ENCODE measurements around the gene ASB15. TPM values are rescaled to one million over a fixed set of nuclear protein-coding genes. Genes with fewer than 3 reads are reported as not detected.

Gene ASB15
- total and polyA plus RNA-seq, 3 experiments from 2014 or later, result 0.03 TPM; not detected in 2

DNA sequence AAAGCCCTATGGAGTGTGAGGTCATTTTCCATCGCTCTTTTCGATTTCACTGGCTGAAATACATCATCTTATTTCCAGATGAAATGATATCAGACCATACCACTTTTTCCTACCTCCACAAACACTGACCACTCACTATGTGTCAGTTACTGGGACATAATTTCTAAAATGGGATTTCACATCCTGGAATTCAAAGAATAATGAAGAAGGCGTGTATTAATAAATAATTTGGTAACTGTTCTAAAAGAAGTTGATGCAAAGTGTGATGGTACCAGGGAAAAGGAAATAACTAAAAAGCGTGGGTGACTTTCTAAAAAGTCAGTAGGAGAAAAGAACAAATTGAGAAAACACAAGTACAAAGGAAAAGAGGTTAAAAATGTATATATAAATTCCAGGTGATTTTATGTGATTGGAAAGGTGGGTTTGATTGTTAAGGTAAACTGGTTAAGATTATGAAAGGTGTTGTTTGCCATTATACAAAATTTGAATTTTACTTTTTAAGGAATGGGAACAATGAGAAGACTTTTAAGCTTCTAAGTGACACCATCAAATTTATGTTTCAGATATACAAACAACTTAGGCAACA, 43.2 kb upstream of the ASB15 start:
- Histone ChIP-seq H3K27me3 (ENCODE audit: insufficient read depth, low read length, poor library complexity, severe bottlenecking) (no peaks in the 10 kb centered on the region), H3K9me3 (ENCODE audit: low read length) (no peaks in the 10 kb centered on the region), H3K27ac (ENCODE audit: low read depth, low read length) (peak overlapping the region; percentile 90), H3K4me3 (ENCODE audit: low read length) (peak overlapping the region; percentile 95), H3K4me1 (ENCODE audit: insufficient read depth, low read length) (peaks cover 32% of the 10 kb centered on the region), H3K36me3 (ENCODE audit: insufficient read depth, low read length) (no peaks in the 10 kb centered on the region)
- Mint-ChIP-seq H3K27ac (no peak overlapping the region), H3K4me1 (peaks cover 6% of the 10 kb centered on the region in 3 donors), H3K4me3 (no peak overlapping the region), H3K27me3 (peaks cover 0 to 3% of the 10 kb centered on the region in 2 donors), H3K36me3 (peaks cover 0 to 5% (median under 1%) of the 10 kb centered on the region in 3 donors), H3K9me3 (no peaks in the 10 kb centered on the region)
- no peak for DNase-seq
- CTCF ChIA-PET, result interaction anchor here (1.3 to 1.6 kb wide), 2 partner anchors 9 to 64 kb away, joined by 4 to 5 read pairs; no protein-coding TSS in a partner anchor
- POLR2A ChIA-PET, result interaction anchor here (1.6 kb wide), 2 partner anchors 23 to 191 kb away, joined by 15 to 16 read pairs; partner anchors contain the start of genes IQUB and WASL

DNA sequence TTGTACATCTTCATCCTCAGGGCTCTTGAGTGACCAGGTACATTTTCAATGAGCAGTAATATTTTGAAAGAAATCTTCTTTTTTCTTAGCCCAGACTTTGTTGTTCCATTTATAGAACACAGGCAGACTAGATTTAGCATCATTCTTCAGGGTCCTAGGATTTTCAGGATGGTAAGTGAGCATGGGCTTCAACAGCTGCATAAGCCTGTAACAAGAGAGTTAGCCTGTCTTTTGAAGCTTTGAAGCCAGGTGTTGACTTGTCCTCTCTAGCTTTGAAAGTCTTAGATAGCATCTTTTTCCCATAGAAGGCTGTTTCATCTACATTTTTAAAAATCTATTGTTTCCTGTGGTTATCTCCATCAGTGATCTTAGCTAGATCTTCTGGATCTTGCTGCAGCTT, 39.5 kb upstream of the ASB15 start:
- no peaks in the 10 kb centered on the region for H3K9me3 Mint-ChIP-seq
- H3K36me3 ChIP-seq (ENCODE audit: insufficient read depth, low read length), result no peaks in the 10 kb centered on the region
- no peak overlapping the region for H3K27ac ChIP-seq (ENCODE audit: low read depth, low read length)
- H3K4me3 Mint-ChIP-seq, result peak overlapping the region in 1 of 7 donors; percentile 33
- no peaks in the 10 kb centered on the region for H3K36me3 Mint-ChIP-seq
- no peak overlapping the region for H3K27ac Mint-ChIP-seq
- ChIA-PET POLR2A (no interaction called here), CTCF (interaction anchor here (1.0 kb wide), 1 partner anchor 68 kb away, joined by 3 read pairs; no protein-coding TSS in a partner anchor)
- H3K4me1 ChIP-seq (ENCODE audit: insufficient read depth, low read length), result peaks cover 9% of the 10 kb centered on the region
- H3K9me3 ChIP-seq (ENCODE audit: low read length), result no peaks in the 10 kb centered on the region
- no peaks in the 10 kb centered on the region for H3K27me3 ChIP-seq (ENCODE audit: insufficient read depth, low read length, poor library complexity, severe bottlenecking)
- H3K4me3 ChIP-seq (ENCODE audit: low read length), result no peak overlapping the region
- peaks cover 0 to 11% of the 10 kb centered on the region in 2 donors for H3K27me3 Mint-ChIP-seq
- DNase-seq, result no peak
- H3K4me1 Mint-ChIP-seq, result no peaks in the 10 kb centered on the region

- Mint-ChIP-seq H3K9me3 (no peaks in the 10 kb centered on the region), H3K27ac (peak overlapping the region in 1 of 8 donors; percentile 0), H3K4me1 (no peaks in the 10 kb centered on the region), H3K27me3 (peaks cover 1 to 10% of the 10 kb centered on the region in 2 donors), H3K4me3 (no peak overlapping the region), H3K36me3 (no peaks in the 10 kb centered on the region)
- H3K4me3 ChIP-seq (ENCODE audit: low read length), result no peak overlapping the region
- no peaks in the 10 kb centered on the region for H3K27me3 ChIP-seq (ENCODE audit: insufficient read depth, low read length, poor library complexity, severe bottlenecking)
- no peaks in the 10 kb centered on the region for H3K9me3 ChIP-seq (ENCODE audit: low read length)
- no peak overlapping the region for H3K27ac ChIP-seq (ENCODE audit: low read depth, low read length)
- H3K4me1 ChIP-seq (ENCODE audit: insufficient read depth, low read length), result no peaks in the 10 kb centered on the region
- H3K36me3 ChIP-seq (ENCODE audit: insufficient read depth, low read length), result no peaks in the 10 kb centered on the region
- POLR2A ChIA-PET, result no interaction called here
- DNase-seq, result no peak
- CTCF ChIA-PET, result no interaction called here
Observed at GRCh38 chr7:123569352-123570010, 32.1 kb upstream of the ASB15 start.

DNA sequence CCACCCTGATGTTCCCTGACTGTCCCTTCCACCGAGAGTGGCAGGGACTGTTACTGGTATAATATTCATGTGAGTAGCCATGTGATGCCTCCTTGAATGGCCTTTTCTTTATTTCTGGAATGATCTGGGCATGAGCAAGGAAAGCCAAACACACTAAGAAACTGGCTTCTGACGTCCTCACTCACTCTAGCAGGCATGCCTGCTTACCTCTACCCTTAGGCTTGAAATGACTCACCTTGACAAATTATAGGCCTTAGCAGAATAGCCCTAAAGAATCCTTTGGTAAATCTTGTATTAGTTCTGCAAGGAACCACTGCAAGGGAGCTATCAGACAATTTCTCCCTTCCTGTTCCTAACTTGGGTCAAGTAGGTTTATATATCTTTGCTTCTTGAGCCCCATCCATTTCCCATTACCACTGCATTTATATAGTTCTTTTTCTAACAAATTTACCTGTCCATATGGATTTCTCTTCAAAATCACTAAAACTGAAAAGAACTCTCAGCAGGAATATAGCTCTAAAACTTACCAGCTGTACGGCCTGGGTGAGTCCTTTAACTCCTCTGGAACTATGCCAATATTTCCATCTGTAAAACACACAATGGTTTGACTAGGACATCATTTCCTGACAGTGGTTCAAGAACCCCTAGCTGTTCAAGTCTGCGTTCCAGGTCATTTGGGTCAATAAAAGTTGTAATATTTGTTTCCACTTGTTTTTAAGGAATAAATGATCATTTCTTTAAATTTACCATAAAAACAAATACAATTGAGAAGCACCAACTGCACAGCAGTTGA, 31.0 kb upstream of the ASB15 start:
- Histone ChIP-seq H3K4me1 (ENCODE audit: insufficient read depth, low read length) (no peaks in the 10 kb centered on the region), H3K4me3 (ENCODE audit: low read length) (no peak overlapping the region), H3K27me3 (ENCODE audit: insufficient read depth, low read length, poor library complexity, severe bottlenecking) (no peaks in the 10 kb centered on the region), H3K36me3 (ENCODE audit: insufficient read depth, low read length) (no peaks in the 10 kb centered on the region), H3K9me3 (ENCODE audit: low read length) (no peaks in the 10 kb centered on the region), H3K27ac (ENCODE audit: low read depth, low read length) (no peak overlapping the region)
- no peak for DNase-seq
- Mint-ChIP-seq H3K4me1 (no peaks in the 10 kb centered on the region), H3K27ac (no peak overlapping the region), H3K27me3 (peaks cover 1 to 8% of the 10 kb centered on the region in 2 donors), H3K4me3 (no peak overlapping the region), H3K36me3 (no peaks in the 10 kb centered on the region), H3K9me3 (no peaks in the 10 kb centered on the region)
- ChIA-PET CTCF (no interaction called here), POLR2A (no interaction called here)

GRCh38 chr7:123571187-123571586, 30.4 kb upstream of the ASB15 start:
- Mint-ChIP-seq H3K4me3 (no peak overlapping the region), H3K9me3 (no peaks in the 10 kb centered on the region), H3K27me3 (peaks cover 3 to 6% of the 10 kb centered on the region in 2 donors), H3K4me1 (no peaks in the 10 kb centered on the region), H3K36me3 (no peaks in the 10 kb centered on the region), H3K27ac (no peak overlapping the region)
- H3K4me1 ChIP-seq (ENCODE audit: insufficient read depth, low read length), result no peaks in the 10 kb centered on the region
- no peak overlapping the region for H3K27ac ChIP-seq (ENCODE audit: low read depth, low read length)
- DNase-seq, result no peak
- no peaks in the 10 kb centered on the region for H3K36me3 ChIP-seq (ENCODE audit: insufficient read depth, low read length)
- no peaks in the 10 kb centered on the region for H3K9me3 ChIP-seq (ENCODE audit: low read length)
- POLR2A ChIA-PET, result no interaction called here
- CTCF ChIA-PET, result no interaction called here
- no peak overlapping the region for H3K4me3 ChIP-seq (ENCODE audit: low read length)
- H3K27me3 ChIP-seq (ENCODE audit: insufficient read depth, low read length, poor library complexity, severe bottlenecking), result no peaks in the 10 kb centered on the region

DNA sequence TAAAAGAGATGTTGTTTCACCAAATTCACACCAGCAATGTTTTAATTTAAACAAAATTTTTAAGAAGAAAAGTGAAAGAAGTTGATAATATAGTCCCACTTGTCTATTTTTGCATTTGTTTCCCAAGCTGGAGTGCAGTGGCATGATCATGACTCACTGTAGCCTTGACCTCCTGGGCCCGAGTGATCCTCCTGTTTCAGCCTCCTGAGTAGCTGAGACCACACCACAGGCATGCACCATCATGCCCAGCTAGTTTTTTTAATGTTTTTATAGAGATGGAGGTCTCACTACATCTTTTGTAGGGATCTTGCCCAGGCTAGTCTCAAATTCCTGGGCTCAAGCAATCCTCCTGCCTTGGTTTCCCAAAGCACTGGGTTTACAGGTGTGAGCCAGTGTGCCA, 29.9 kb upstream of the ASB15 start:
- no peak overlapping the region for H3K4me3 Mint-ChIP-seq
- H3K27ac ChIP-seq (ENCODE audit: low read depth, low read length), result no peak overlapping the region
- H3K4me1 ChIP-seq (ENCODE audit: insufficient read depth, low read length), result no peaks in the 10 kb centered on the region
- H3K27me3 ChIP-seq (ENCODE audit: insufficient read depth, low read length, poor library complexity, severe bottlenecking), result no peaks in the 10 kb centered on the region
- no peaks in the 10 kb centered on the region for H3K4me1 Mint-ChIP-seq
- H3K27me3 Mint-ChIP-seq, result peaks cover 4 to 11% of the 10 kb centered on the region in 2 donors
- no peaks in the 10 kb centered on the region for H3K9me3 Mint-ChIP-seq
- no peak for DNase-seq
- no peaks in the 10 kb centered on the region for H3K36me3 Mint-ChIP-seq
- CTCF ChIA-PET, result no interaction called here
- H3K9me3 ChIP-seq (ENCODE audit: low read length), result no peaks in the 10 kb centered on the region
- H3K36me3 ChIP-seq (ENCODE audit: insufficient read depth, low read length), result no peaks in the 10 kb centered on the region
- H3K27ac Mint-ChIP-seq, result no peak overlapping the region
- no peak overlapping the region for H3K4me3 ChIP-seq (ENCODE audit: low read length)
- POLR2A ChIA-PET, result no interaction called here

- CTCF ChIA-PET, result no interaction called here
Observed at GRCh38 chr7:123573341-123573740, 28.3 kb upstream of the ASB15 start.

GRCh38 chr7:123573896-123574467, 27.6 kb upstream of the ASB15 start:
- ChIA-PET POLR2A (no interaction called here), CTCF (no interaction called here)
- no peak overlapping the region for H3K27ac Mint-ChIP-seq
- H3K27me3 Mint-ChIP-seq, result peaks cover 12 to 29% of the 10 kb centered on the region in 2 donors
- no peak overlapping the region for H3K27ac ChIP-seq (ENCODE audit: low read depth, low read length)
- H3K4me1 Mint-ChIP-seq, result no peaks in the 10 kb centered on the region
- no peak overlapping the region for H3K4me3 ChIP-seq (ENCODE audit: low read length)
- H3K4me1 ChIP-seq (ENCODE audit: insufficient read depth, low read length), result no peaks in the 10 kb centered on the region
- no peak overlapping the region for H3K4me3 Mint-ChIP-seq
- no peaks in the 10 kb centered on the region for H3K36me3 Mint-ChIP-seq
- H3K27me3 ChIP-seq (ENCODE audit: insufficient read depth, low read length, poor library complexity, severe bottlenecking), result no peaks in the 10 kb centered on the region
- no peaks in the 10 kb centered on the region for H3K36me3 ChIP-seq (ENCODE audit: insufficient read depth, low read length)
- no peak for DNase-seq
- no peaks in the 10 kb centered on the region for H3K9me3 ChIP-seq (ENCODE audit: low read length)
- H3K9me3 Mint-ChIP-seq, result no peaks in the 10 kb centered on the region

More at GRCh38 chr7:123573341-123573740, 28.3 kb upstream of the ASB15 start:
- no peaks in the 10 kb centered on the region for H3K36me3 ChIP-seq (ENCODE audit: insufficient read depth, low read length)
- no peaks in the 10 kb centered on the region for H3K4me1 ChIP-seq (ENCODE audit: insufficient read depth, low read length)
- H3K27ac Mint-ChIP-seq, result no peak overlapping the region
- no peaks in the 10 kb centered on the region for H3K27me3 ChIP-seq (ENCODE audit: insufficient read depth, low read length, poor library complexity, severe bottlenecking)
- no peaks in the 10 kb centered on the region for H3K9me3 Mint-ChIP-seq
- no peaks in the 10 kb centered on the region for H3K9me3 ChIP-seq (ENCODE audit: low read length)
- no peaks in the 10 kb centered on the region for H3K36me3 Mint-ChIP-seq
- no peak overlapping the region for H3K27ac ChIP-seq (ENCODE audit: low read depth, low read length)
- H3K4me3 Mint-ChIP-seq, result no peak overlapping the region
- no peaks in the 10 kb centered on the region for H3K4me1 Mint-ChIP-seq
- no peak overlapping the region for H3K4me3 ChIP-seq (ENCODE audit: low read length)
- no peak for DNase-seq
- POLR2A ChIA-PET, result no interaction called here
- peaks cover 11 to 22% of the 10 kb centered on the region in 2 donors for H3K27me3 Mint-ChIP-seq
